HuH-7 (cell line): ENCODE data around the gene MYO9B.
A peak's percentile ranks its signal among the peaks of the same experiment; 100 is the strongest.

Experiments used
- DNase-seq: peaks from one replicate; pipeline ENCODE4 v3.0.0; 2011; ENCODE audit warnings: low spot score

The MYO9B gene

DNA sequence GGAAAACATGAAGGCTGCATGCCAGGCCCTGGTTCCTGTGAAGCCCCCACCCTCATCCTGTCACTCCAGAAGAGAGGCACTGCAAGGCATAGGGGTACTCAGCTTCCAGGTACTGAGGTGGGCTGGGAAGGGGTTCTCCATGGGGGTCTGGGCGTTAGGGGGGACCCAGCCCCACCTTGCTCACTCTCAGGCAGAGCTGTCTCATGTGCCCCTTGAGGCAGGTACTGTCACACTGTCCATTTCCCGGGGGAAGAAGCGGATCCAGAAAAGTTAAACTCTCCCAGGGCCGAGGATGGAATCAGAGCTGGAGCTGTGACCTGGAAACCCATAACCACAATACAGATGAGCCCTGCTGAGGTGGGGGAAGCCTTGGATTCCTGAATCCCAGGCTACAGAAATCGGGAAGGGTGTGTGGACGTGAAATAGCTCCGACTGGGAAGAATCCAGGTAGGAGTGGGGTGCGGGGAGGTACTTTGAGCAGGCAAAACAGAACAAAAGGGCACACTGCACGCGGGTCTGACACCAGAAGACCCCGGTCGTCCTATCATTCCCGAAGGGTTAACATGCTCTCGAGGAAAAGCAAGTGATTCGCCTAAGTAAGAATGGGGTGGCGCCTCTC, 139.0 kb downstream of the MYO9B start:
- no peak for DNase-seq

DNA sequence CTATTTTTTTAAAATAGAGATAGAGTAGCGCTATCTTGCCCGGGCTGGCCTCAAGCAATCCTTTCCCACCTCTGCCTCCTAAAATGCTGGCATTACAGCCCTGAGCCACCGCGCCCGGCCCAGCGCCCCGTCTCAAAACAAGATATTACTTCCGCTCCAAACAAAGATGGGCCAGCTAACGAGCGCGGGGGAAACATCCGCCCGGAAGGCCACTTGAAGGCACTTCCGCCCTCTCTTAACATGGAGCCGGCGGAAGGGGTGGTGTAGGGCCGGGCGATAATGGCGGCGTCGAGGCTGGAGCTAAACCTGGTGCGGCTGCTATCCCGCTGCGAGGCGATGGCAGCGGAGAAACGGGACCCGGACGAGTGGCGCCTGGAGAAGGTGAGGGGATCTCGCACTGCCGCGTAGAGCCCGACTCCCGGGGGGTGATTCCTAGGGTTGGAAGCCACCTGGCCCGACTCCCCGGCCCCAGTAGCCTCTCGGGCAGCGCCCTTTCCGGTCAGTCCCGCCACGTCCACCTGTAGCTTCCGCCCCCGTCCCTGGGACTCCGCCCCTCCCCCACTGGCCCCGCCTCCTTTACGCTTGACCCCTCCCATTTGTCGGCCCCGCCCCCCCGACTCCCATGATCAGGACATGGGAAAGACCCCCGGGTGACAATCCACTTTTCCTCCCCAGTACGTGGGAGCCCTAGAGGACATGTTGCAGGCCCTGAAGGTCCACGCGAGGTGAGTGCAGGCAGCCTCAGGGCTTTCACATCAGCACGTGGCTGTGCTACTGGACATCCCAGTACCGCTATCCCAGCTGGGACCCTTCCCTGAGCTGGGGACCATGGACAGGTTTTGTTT, 139.8 kb downstream of the MYO9B start, which contains the start of gene USE1:
USE1 (plus strand) TSS at position 231 of the 845 bp plus-strand sequence; CDS start at position 280, 49 bp downstream.
- DNase-seq, result peak; percentile 89

- no peak for DNase-seq
Measured at GRCh38 chr19:17216058-17216670, 140.6 kb downstream of the MYO9B start.

- DNase-seq, result no peak
Measured at GRCh38 chr19:17219286-17219685, 143.7 kb downstream of the MYO9B start.

DNA sequence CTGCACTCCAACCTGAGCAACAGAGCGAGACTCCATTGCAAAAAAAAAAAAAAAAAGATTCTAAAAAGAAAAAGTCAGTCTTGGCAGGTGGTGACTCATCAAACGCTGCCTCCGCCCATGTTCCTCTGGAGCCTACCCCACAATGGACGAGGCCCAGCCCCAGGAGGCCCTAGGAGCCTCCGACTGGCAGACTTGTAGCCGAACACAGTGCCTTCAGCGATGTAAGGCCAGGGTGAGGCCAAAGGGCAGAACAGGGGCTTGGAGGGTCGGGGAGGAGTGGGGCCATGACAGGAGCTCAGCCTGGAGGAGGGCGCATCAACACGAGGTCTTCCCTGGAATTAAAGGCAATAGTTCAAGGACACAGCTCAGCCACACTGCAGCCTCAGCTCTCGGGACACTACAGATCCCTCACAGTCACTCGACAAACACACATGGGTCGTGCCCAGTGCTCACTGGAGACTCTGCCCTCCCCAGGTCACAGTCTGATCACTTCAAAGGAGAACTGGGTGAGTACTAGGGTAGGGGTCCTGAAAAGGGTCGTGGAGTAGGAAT, 144.7 kb downstream of the MYO9B start:
- no peak for DNase-seq

- DNase-seq, result no peak
Measured at GRCh38 chr19:17225053-17225452, 149.5 kb downstream of the MYO9B start.

GRCh38 chr19:17226002-17226933, 150.7 kb downstream of the MYO9B start, which contains the start of gene OCEL1:
OCEL1 (plus strand) TSS chr19:17226226; CDS start chr19:17226248, 22 bp downstream.
- peak; percentile 90 for DNase-seq

DNA sequence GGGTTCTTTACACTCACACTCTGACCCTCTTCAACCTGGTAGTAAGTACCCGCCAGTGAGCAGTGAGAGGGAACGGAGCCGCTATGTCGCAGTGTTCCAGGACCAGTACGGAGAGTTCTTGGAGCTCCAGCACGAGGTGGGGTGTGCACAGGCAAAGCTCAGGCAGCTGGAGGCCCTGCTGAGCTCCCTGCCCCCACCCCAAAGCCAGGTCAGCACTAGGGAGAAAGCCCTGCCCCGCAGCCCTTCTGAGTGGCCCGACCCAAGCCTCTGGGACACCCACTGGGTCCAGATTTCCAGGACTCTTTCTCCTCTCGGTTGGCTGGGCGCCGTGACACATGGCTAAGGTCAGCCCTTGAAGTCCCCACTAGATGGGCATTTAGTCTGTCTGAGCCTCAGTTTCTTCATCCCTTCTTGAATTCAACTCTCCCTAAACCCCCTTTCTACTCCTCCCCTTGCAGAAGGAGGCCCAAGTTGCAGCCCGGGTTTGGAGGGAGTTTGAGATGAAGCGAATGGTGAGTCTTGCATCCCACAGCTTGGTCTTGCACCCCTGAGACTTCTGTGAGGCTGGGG, 152.3 kb downstream of the MYO9B start:
- DNase-seq, result no peak

- DNase-seq, result no peak
Measured at GRCh38 chr19:17229890-17230289, 154.3 kb downstream of the MYO9B start.

GRCh38 chr19:17232258-17232657, 156.7 kb downstream of the MYO9B start:
- no peak for DNase-seq

DNA sequence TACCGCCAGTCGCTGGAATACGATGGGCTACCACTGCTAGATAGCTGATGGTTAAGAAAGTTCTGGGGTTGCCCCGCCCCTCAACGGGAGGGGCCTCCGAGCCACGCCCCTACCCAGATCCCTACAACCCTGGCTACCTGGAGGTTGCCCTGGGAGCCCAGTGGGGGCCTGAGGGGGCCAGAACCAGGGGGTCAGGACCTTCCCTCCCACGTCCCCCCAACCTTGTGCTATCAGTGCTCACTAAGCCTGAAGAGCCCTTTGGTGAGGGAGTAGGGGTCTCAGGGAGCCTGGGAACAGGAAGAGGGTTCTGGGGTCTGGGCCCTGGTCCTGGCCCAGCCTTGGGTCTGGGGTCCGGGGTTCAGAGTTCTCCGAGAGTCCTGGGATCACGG, 159.3 kb downstream of the MYO9B start:
- no peak for DNase-seq

- DNase-seq, result no peak
Measured at GRCh38 chr19:17235300-17235970, 159.9 kb downstream of the MYO9B start.

DNA sequence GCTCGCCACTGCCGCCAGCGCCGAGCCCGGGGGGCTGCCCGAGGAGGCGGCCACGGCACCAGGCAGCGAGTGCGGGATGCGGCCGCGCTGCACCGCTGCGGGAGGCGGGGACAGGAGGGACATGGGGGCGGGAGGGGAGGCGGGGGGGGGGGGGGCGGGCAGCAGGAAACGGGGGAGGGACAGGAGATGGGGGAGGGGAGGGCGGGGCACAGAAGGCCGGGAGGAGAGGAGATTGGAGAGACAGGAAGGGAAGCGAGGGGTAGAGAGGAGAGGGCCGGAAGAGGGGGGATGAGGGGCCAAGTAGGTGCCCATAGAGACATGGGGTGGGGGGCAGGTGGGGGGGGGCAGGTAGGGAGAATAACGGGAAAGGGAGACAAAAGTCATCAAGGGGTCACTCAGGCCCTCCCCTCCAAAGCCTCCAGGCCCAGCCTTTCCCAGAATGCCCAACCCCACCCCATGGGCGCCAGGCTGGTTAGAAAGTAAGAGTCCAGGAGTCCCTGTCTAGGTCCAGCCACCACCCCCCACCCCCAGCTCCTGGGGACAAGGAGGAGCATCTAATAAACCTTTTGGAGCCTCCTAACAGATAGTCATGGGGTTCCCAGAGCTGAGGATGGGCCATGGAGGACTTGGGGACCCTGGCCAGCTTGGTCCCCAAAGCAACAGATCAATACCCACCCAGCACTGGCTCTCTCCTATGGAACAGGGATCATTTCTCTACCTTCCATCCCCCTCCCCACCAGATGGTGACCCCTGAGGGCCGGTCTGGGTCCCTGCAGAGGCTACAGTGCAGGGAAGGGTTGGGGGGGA, 160.6 kb downstream of the MYO9B start:
- DNase-seq, result no peak

GRCh38 chr19:17236811-17237543, 161.4 kb downstream of the MYO9B start:
- DNase-seq, result no peak

DNA sequence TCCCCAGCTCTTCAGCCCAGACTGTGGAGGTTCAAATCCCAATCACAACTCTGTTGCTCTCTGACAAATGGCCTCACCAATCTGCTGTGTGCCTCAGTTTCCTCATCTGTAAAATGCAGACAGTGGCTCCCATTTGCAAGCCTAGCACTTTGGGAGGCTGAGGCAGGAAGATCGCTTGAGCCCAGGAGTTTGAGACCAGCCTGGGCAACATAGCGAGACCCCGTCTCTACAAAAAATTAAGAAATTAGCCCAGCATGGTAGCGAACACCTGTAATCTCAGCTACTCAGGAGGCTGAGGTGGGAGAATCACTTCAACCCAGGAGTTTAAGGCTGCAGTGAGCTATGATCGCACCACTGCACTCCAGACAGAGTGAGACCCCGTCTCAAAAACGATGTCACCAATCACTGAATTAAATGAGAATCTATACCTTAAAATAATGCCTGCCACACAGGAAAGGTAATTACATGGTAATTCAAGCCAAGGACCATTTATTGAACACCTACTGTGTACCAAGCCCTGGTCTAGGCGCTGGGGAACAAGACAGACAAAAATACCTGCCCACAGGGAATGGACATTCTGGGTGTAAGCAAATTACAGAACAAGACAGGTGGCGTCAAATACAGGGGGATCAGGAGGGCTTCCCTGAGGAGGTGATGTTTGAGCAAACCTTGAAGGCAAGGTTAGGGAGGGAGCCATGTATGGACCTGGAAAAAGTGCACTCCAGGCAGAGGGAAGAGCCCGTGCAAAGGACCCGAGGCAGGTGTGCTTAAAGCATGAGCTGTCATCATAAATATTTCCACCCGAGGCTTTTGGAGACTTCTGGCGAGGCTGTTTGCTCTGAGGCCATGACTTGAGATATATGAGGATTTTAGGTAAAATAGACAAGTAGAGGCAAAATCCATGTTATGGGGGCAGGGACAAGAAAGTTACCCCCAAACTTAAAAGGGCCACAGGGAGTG, 162.4 kb downstream of the MYO9B start:
- no peak for DNase-seq

DNA sequence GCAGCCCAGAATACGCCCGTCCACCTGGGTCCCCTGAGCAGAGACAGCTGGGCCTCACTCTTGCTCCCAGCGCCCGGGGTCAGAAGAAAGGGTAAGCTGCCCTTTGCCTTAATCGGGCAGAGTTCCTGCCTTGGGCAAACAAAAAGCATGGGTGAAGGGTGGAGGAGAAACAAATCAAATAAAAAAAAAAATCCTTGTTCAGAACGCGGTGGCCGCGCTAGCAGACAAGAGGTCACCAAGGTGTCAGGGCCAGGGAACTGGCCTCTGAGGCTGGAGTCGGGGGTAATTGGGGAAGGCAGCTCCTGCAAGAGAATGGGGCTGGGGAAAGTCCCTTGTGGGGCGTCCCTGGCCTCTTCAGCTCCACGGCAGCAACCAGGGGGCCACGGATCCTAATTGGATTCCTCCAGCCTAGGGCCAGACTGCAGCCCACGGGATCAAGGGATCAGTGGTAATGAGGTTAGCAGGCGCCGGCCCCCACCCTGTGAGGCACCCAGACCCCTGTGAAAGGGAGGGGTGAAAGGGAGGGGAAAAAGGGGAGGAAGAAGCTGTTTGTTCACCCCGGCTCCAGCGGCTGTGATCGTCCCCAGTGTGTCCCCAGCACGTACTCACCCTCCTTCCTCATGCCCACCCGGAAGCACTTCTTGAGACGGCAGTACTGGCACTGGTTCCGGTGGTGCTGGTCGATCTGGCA, 164.6 kb downstream of the MYO9B start:
- DNase-seq, result peak; percentile 76

- DNase-seq, result no peak
Measured at GRCh38 chr19:17240826-17241399, 165.3 kb downstream of the MYO9B start.
